Measurements from ENCODE around the gene NDUFS6. TPM values are rescaled to one million over a fixed set of nuclear protein-coding genes. Genes with fewer than 3 reads are reported as not detected.

Gene NDUFS6
- total RNA-seq, 1 donor from 2014 or later, result 40.3 TPM

GRCh38 chr5:1759378-1759970 lies 41.7 kb upstream of the NDUFS6 start:
- DNase-seq, result no peak
- no peaks in the 10 kb centered on the region for H3K4me1 Mint-ChIP-seq (ENCODE audit: low read depth, unreplicated experiment)
- H3K36me3 Mint-ChIP-seq (ENCODE audit: unreplicated experiment), result peaks cover 9% of the 10 kb centered on the region
- H3K9me3 Mint-ChIP-seq (ENCODE audit: unreplicated experiment), result peaks cover 9% of the 10 kb centered on the region
- H3K27me3 Mint-ChIP-seq (ENCODE audit: unreplicated experiment), result peaks cover 2% of the 10 kb centered on the region
- no peak overlapping the region for H3K4me3 Mint-ChIP-seq (ENCODE audit: unreplicated experiment)
- no peak overlapping the region for H3K27ac Mint-ChIP-seq (ENCODE audit: unreplicated experiment)
- TF ChIP-seq CTCF (IDR thresholded peaks at IDR 0.05; ENCODE audit: partially characterized antibody, unreplicated experiment), result no peak

- Mint-ChIP-seq H3K27me3 (ENCODE audit: unreplicated experiment) (peaks cover 2% of the 10 kb centered on the region), H3K4me3 (ENCODE audit: unreplicated experiment) (no peak overlapping the region), H3K27ac (ENCODE audit: unreplicated experiment) (no peak overlapping the region), H3K36me3 (ENCODE audit: unreplicated experiment) (peaks cover 9% of the 10 kb centered on the region), H3K4me1 (ENCODE audit: low read depth, unreplicated experiment) (no peaks in the 10 kb centered on the region), H3K9me3 (ENCODE audit: unreplicated experiment) (peaks cover 9% of the 10 kb centered on the region)
- no peak for DNase-seq
- TF ChIP-seq CTCF (IDR thresholded peaks at IDR 0.05; ENCODE audit: partially characterized antibody, unreplicated experiment), result no peak
These were observed 41.0 kb upstream of the NDUFS6 start for GRCh38 chr5:1760231-1760630.

GRCh38 chr5:1760656-1761452 lies 40.4 kb upstream of the NDUFS6 start:
- Mint-ChIP-seq H3K9me3 (ENCODE audit: unreplicated experiment) (peaks cover 6% of the 10 kb centered on the region), H3K4me1 (ENCODE audit: low read depth, unreplicated experiment) (no peaks in the 10 kb centered on the region), H3K4me3 (ENCODE audit: unreplicated experiment) (no peak overlapping the region), H3K27me3 (ENCODE audit: unreplicated experiment) (peaks cover 2% of the 10 kb centered on the region), H3K27ac (ENCODE audit: unreplicated experiment) (no peak overlapping the region), H3K36me3 (ENCODE audit: unreplicated experiment) (peaks cover 9% of the 10 kb centered on the region)
- TF ChIP-seq CTCF (IDR thresholded peaks at IDR 0.05; ENCODE audit: partially characterized antibody, unreplicated experiment), result no peak
- peak; percentile 9 for DNase-seq

- peaks cover 6% of the 10 kb centered on the region for H3K9me3 Mint-ChIP-seq (ENCODE audit: unreplicated experiment)
- no peak overlapping the region for H3K4me3 Mint-ChIP-seq (ENCODE audit: unreplicated experiment)
- TF ChIP-seq CTCF (IDR thresholded peaks at IDR 0.05; ENCODE audit: partially characterized antibody, unreplicated experiment), result no peak
- no peaks in the 10 kb centered on the region for H3K4me1 Mint-ChIP-seq (ENCODE audit: low read depth, unreplicated experiment)
- no peak overlapping the region for H3K27ac Mint-ChIP-seq (ENCODE audit: unreplicated experiment)
- DNase-seq, result no peak
- peaks cover 2% of the 10 kb centered on the region for H3K27me3 Mint-ChIP-seq (ENCODE audit: unreplicated experiment)
- peaks cover 9% of the 10 kb centered on the region for H3K36me3 Mint-ChIP-seq (ENCODE audit: unreplicated experiment)
These were observed 39.8 kb upstream of the NDUFS6 start for GRCh38 chr5:1761453-1761755.

Data from glutamatergic neuron (in vitro differentiated cells).